Measurements from ENCODE around the gene FAM117B. TPM values are rescaled to one million over a fixed set of nuclear protein-coding genes. Genes with fewer than 3 reads are reported as not detected.

FAM117B gene
- total and polyA plus RNA-seq, 9 donors = 2.5 to 4.8 (median 3.2) TPM

- Histone ChIP-seq H3K9me3 (replicated peaks; ENCODE audit: control insufficient read depth, low read depth, low read length) (no peaks in the 10 kb centered on the region), H3K4me1 (ENCODE audit: control insufficient read depth, insufficient read depth, low read length) (no peaks in the 10 kb centered on the region), H3K27ac (ENCODE audit: low read length) (no peak overlapping the region), H3K36me3 (ENCODE audit: control insufficient read depth, insufficient read depth, low read length) (peaks cover under 1% of the 10 kb centered on the region), H3K4me3 (ENCODE audit: low read length) (no peak overlapping the region), H3K27me3 (ENCODE audit: control insufficient read depth, insufficient read depth, low read length) (no peaks in the 10 kb centered on the region)
- WGBS (ENCODE audit: insufficient coverage) = no CpG with 5 or more reads among the region's 2 CpGs
- DNase-seq = no peak
These were observed 117.3 kb downstream of the FAM117B start for GRCh38 chr2:202752071-202752470.

- no peak for DNase-seq
- no peak overlapping the region for H3K4me3 ChIP-seq (ENCODE audit: low read length)
- no peaks in the 10 kb centered on the region for H3K4me1 ChIP-seq (ENCODE audit: control insufficient read depth, insufficient read depth, low read length)
These were observed 120.2 kb downstream of the FAM117B start for GRCh38 chr2:202754936-202755335.

GRCh38 chr2:202756598-202756997 is 121.8 kb downstream of the FAM117B start:
- WGBS (ENCODE audit: insufficient coverage) = 89% methylated on average over 1 of the region's 3 CpGs
- Histone ChIP-seq H3K4me3 (ENCODE audit: low read length) (no peak overlapping the region), H3K36me3 (ENCODE audit: control insufficient read depth, insufficient read depth, low read length) (peaks cover 7% of the 10 kb centered on the region), H3K4me1 (ENCODE audit: control insufficient read depth, insufficient read depth, low read length) (no peaks in the 10 kb centered on the region), H3K27me3 (ENCODE audit: control insufficient read depth, insufficient read depth, low read length) (no peaks in the 10 kb centered on the region), H3K27ac (ENCODE audit: low read length) (no peak overlapping the region), H3K9me3 (replicated peaks; ENCODE audit: control insufficient read depth, low read depth, low read length) (no peaks in the 10 kb centered on the region)
- no peak for DNase-seq

More at GRCh38 chr2:202754936-202755335, 120.2 kb downstream of the FAM117B start:
- H3K36me3 ChIP-seq (ENCODE audit: control insufficient read depth, insufficient read depth, low read length) = peaks cover 5% of the 10 kb centered on the region
- no peak overlapping the region for H3K27ac ChIP-seq (ENCODE audit: low read length)
- H3K9me3 ChIP-seq (replicated peaks; ENCODE audit: control insufficient read depth, low read depth, low read length) = no peaks in the 10 kb centered on the region
- WGBS (ENCODE audit: insufficient coverage) = no CpG with 5 or more reads among the region's 6 CpGs
- H3K27me3 ChIP-seq (ENCODE audit: control insufficient read depth, insufficient read depth, low read length) = no peaks in the 10 kb centered on the region

GRCh38 chr2:202757339-202757738 is 122.6 kb downstream of the FAM117B start:
- no CpG with 5 or more reads among the region's 5 CpGs for WGBS (ENCODE audit: insufficient coverage)
- H3K27me3 ChIP-seq (ENCODE audit: control insufficient read depth, insufficient read depth, low read length) = no peaks in the 10 kb centered on the region

GRCh38 chr2:202758128-202758527 is 123.4 kb downstream of the FAM117B start:
- no peak for DNase-seq
- no peak overlapping the region for H3K27ac ChIP-seq (ENCODE audit: low read length)
- H3K4me1 ChIP-seq (ENCODE audit: control insufficient read depth, insufficient read depth, low read length) = no peaks in the 10 kb centered on the region
- peaks cover 7% of the 10 kb centered on the region for H3K36me3 ChIP-seq (ENCODE audit: control insufficient read depth, insufficient read depth, low read length)
- no peak overlapping the region for H3K4me3 ChIP-seq (ENCODE audit: low read length)
- WGBS (ENCODE audit: insufficient coverage) = no CpG with 5 or more reads among the region's 4 CpGs
- H3K27me3 ChIP-seq (ENCODE audit: control insufficient read depth, insufficient read depth, low read length) = no peaks in the 10 kb centered on the region
- H3K9me3 ChIP-seq (replicated peaks; ENCODE audit: control insufficient read depth, low read depth, low read length) = no peaks in the 10 kb centered on the region

More at GRCh38 chr2:202757339-202757738, 122.6 kb downstream of the FAM117B start:
- H3K9me3 ChIP-seq (replicated peaks; ENCODE audit: control insufficient read depth, low read depth, low read length) = no peaks in the 10 kb centered on the region
- no peak overlapping the region for H3K4me3 ChIP-seq (ENCODE audit: low read length)
- peaks cover 7% of the 10 kb centered on the region for H3K36me3 ChIP-seq (ENCODE audit: control insufficient read depth, insufficient read depth, low read length)
- H3K4me1 ChIP-seq (ENCODE audit: control insufficient read depth, insufficient read depth, low read length) = no peaks in the 10 kb centered on the region
- DNase-seq = no peak
- H3K27ac ChIP-seq (ENCODE audit: low read length) = no peak overlapping the region

GRCh38 chr2:202758604-202759003 is 123.8 kb downstream of the FAM117B start:
- DNase-seq = no peak
- no peaks in the 10 kb centered on the region for H3K27me3 ChIP-seq (ENCODE audit: control insufficient read depth, insufficient read depth, low read length)
- no peaks in the 10 kb centered on the region for H3K4me1 ChIP-seq (ENCODE audit: control insufficient read depth, insufficient read depth, low read length)
- H3K36me3 ChIP-seq (ENCODE audit: control insufficient read depth, insufficient read depth, low read length) = peaks cover 7% of the 10 kb centered on the region
- no peaks in the 10 kb centered on the region for H3K9me3 ChIP-seq (replicated peaks; ENCODE audit: control insufficient read depth, low read depth, low read length)
- WGBS (ENCODE audit: insufficient coverage) = no CpG with 5 or more reads among the region's 2 CpGs
- no peak overlapping the region for H3K27ac ChIP-seq (ENCODE audit: low read length)
- H3K4me3 ChIP-seq (ENCODE audit: low read length) = no peak overlapping the region

DNA sequence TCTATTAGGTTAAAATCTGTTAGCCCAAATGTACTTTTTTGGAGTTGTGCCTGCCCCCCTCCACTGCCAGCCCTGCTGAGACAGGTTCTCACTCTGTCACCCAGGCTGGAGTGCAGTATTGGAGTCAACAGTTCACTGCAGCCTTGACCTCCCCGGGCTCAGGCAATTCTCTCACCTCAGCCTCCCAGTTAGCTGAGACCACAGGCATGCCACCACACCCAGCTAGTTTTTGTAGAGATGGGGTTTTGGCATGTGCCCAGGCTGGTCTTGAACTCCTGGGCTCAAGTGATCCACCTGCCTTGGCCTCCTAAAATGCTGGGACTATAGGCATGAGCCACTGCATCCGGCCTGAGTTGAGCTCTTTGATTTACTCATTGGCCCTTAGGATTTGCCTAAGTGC is 126.1 kb downstream of the FAM117B start:
- Histone ChIP-seq H3K4me3 (ENCODE audit: low read length) (no peak overlapping the region), H3K27ac (ENCODE audit: low read length) (no peak overlapping the region), H3K9me3 (replicated peaks; ENCODE audit: control insufficient read depth, low read depth, low read length) (no peaks in the 10 kb centered on the region), H3K4me1 (ENCODE audit: control insufficient read depth, insufficient read depth, low read length) (no peaks in the 10 kb centered on the region), H3K27me3 (ENCODE audit: control insufficient read depth, insufficient read depth, low read length) (no peaks in the 10 kb centered on the region), H3K36me3 (ENCODE audit: control insufficient read depth, insufficient read depth, low read length) (peaks cover 13% of the 10 kb centered on the region)
- DNase-seq = no peak
- no CpG with 5 or more reads among the region's 2 CpGs for WGBS (ENCODE audit: insufficient coverage)

DNA sequence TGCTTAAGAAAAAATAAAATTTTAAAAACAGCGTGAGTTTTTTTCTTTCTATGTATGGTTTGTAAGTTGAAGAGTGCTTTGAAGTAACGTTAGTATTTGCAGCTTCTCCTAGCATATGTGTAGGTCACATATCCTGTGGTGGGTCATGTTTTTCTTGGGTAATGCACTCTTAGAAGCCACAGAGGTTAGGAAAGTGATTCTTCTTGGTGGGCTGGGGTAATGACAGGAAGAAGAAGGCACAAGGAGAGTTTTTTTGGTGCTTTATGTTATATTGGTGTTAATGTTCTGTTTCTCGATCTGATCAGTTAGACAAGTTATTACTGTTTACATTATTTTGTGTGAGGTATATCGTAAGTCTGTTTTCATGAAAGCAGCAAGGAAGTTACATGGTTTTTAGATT is 127.8 kb downstream of the FAM117B start:
- Histone ChIP-seq H3K27me3 (ENCODE audit: control insufficient read depth, insufficient read depth, low read length) (no peaks in the 10 kb centered on the region), H3K4me3 (ENCODE audit: low read length) (no peak overlapping the region), H3K4me1 (ENCODE audit: control insufficient read depth, insufficient read depth, low read length) (no peaks in the 10 kb centered on the region), H3K36me3 (ENCODE audit: control insufficient read depth, insufficient read depth, low read length) (peaks cover 9% of the 10 kb centered on the region), H3K9me3 (replicated peaks; ENCODE audit: control insufficient read depth, low read depth, low read length) (no peaks in the 10 kb centered on the region), H3K27ac (ENCODE audit: low read length) (no peak overlapping the region)
- WGBS (ENCODE audit: insufficient coverage) = 78% methylated on average over 1 of the region's 4 CpGs
- no peak for DNase-seq

GRCh38 chr2:202763916-202764315 is 129.1 kb downstream of the FAM117B start:
- Histone ChIP-seq H3K9me3 (replicated peaks; ENCODE audit: control insufficient read depth, low read depth, low read length) (no peaks in the 10 kb centered on the region), H3K4me1 (ENCODE audit: control insufficient read depth, insufficient read depth, low read length) (no peaks in the 10 kb centered on the region), H3K4me3 (ENCODE audit: low read length) (no peak overlapping the region), H3K36me3 (ENCODE audit: control insufficient read depth, insufficient read depth, low read length) (peaks cover 9% of the 10 kb centered on the region), H3K27me3 (ENCODE audit: control insufficient read depth, insufficient read depth, low read length) (no peaks in the 10 kb centered on the region), H3K27ac (ENCODE audit: low read length) (no peak overlapping the region)
- no CpG with 5 or more reads among the region's 1 CpG for WGBS (ENCODE audit: insufficient coverage)
- DNase-seq = no peak

DNA sequence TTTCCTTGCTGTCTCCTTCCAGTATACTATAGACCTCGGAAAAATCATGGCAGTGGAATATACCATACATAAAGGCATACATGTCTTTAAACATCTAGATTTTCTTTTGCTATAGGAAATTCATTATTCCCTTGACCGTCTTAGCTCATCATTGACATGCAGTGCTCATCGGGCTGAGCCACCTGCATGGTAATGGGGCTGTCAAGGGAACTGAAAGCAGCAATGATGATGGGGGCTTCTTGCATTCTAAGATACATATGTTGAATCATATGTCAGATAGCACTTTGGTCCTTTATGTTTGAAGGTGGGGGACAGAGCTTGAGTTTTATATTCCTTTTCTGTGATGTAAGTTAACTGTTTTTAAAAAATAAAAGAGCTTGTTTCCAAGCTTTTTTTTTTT is 130.2 kb downstream of the FAM117B start:
- no peak overlapping the region for H3K4me3 ChIP-seq (ENCODE audit: low read length)
- WGBS (ENCODE audit: insufficient coverage) = 100% methylated on average over 1 of the region's 3 CpGs
- H3K27me3 ChIP-seq (ENCODE audit: control insufficient read depth, insufficient read depth, low read length) = no peaks in the 10 kb centered on the region
- peaks cover 9% of the 10 kb centered on the region for H3K36me3 ChIP-seq (ENCODE audit: control insufficient read depth, insufficient read depth, low read length)
- no peak for DNase-seq
- no peaks in the 10 kb centered on the region for H3K9me3 ChIP-seq (replicated peaks; ENCODE audit: control insufficient read depth, low read depth, low read length)
- H3K4me1 ChIP-seq (ENCODE audit: control insufficient read depth, insufficient read depth, low read length) = no peaks in the 10 kb centered on the region
- no peak overlapping the region for H3K27ac ChIP-seq (ENCODE audit: low read length)

DNA sequence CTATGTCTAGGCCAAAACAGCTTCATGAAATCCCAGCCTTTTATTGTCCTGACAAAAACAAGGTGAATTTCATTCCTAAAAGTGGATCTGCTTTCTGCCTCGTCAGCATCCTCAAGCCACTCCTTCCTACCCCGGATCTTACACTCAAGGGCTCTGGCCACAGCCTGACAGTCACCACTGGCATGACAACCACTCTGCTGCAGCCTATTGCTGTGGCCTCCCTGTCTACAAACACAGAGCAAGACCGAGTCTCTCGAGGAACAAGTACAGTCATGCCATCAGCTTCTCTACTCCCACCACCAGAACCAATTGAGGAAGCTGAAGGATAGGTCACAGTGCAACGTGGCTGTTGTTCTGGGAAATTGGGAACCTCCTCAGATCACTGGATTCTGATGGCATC is 130.7 kb downstream of the FAM117B start:
- WGBS (ENCODE audit: insufficient coverage) = 73% methylated on average over 3 of the region's 5 CpGs
- H3K4me1 ChIP-seq (ENCODE audit: control insufficient read depth, insufficient read depth, low read length) = no peaks in the 10 kb centered on the region
- no peak overlapping the region for H3K27ac ChIP-seq (ENCODE audit: low read length)
- H3K9me3 ChIP-seq (replicated peaks; ENCODE audit: control insufficient read depth, low read depth, low read length) = no peaks in the 10 kb centered on the region
- no peak overlapping the region for H3K4me3 ChIP-seq (ENCODE audit: low read length)
- peaks cover 7% of the 10 kb centered on the region for H3K36me3 ChIP-seq (ENCODE audit: control insufficient read depth, insufficient read depth, low read length)
- DNase-seq = no peak
- no peaks in the 10 kb centered on the region for H3K27me3 ChIP-seq (ENCODE audit: control insufficient read depth, insufficient read depth, low read length)
